Smooth muscle cell (in vitro differentiated cells): ENCODE results near the gene LLGL2. TPM values are rescaled to one million over a fixed set of nuclear protein-coding genes. Genes with fewer than 3 reads are reported as not detected.

ENCODE experiments used
- DNase-seq: peaks from one replicate; lab custom pipeline; 2025; ENCODE audit not compliant: unreplicated experiment; lab: John Stamatoyannopoulos, UW
- H2AFZ ChIP-seq: fragments of 200-600 bp; sonication (generic); 2 replicates; pipeline ENCODE4 v1.6.0; 2016; ENCODE audit warnings: antibody characterized with exemption, low read depth, mild to moderate bottlenecking
- H3F3A ChIP-seq: fragments of 200-600 bp; sonication (generic); 2 replicates; pipeline ENCODE4 v1.6.0; 2017; ENCODE audit warnings: antibody characterized with exemption, low read depth
- H3K27ac ChIP-seq: fragments of 200-600 bp; sonication (generic); 2 replicates; pipeline ENCODE4 v1.5.1; 2016; ENCODE audit warnings: low read depth, mild to moderate bottlenecking
- H3K27me3 ChIP-seq: fragments of 200-600 bp; sonication (generic); 2 replicates; pipeline ENCODE4 v1.6.1; 2016; ENCODE audit warnings: low read depth, mild to moderate bottlenecking
- H3K36me3 ChIP-seq: fragments of 200-600 bp; sonication (generic); 2 replicates; pipeline ENCODE4 v1.5.1; 2016; ENCODE audit warnings: low read depth
- H3K4me1 ChIP-seq: fragments of 200-600 bp; sonication (generic); 2 replicates; pipeline ENCODE4 v1.5.1; 2016; ENCODE audit warnings: low read depth
- H3K4me2 ChIP-seq: fragments of 200-600 bp; sonication (generic); 2 replicates; pipeline ENCODE4 v1.6.0; 2016; ENCODE audit warnings: mild to moderate bottlenecking
- H3K4me3 ChIP-seq: fragments of 200-600 bp; sonication (generic); 2 replicates; pipeline ENCODE4 v1.5.1; 2016; ENCODE audit warnings: mild to moderate bottlenecking
- H3K79me2 ChIP-seq: fragments of 200-600 bp; sonication (generic); 2 replicates; pipeline ENCODE4 v1.6.0; 2016; ENCODE audit warnings: low read depth, mild to moderate bottlenecking
- H3K9ac ChIP-seq: fragments of 200-600 bp; sonication (generic); 2 replicates; pipeline ENCODE4 v1.6.0; 2016; ENCODE audit warnings: low read depth
- H3K9me3 ChIP-seq: fragments of 200-600 bp; sonication (generic); replicated peaks from 2 replicates; pipeline ENCODE4 v1.5.1; 2016; ENCODE audit warnings: low read depth
- H4K20me1 ChIP-seq: fragments of 200-600 bp; sonication (generic); 2 replicates; pipeline ENCODE4 v1.6.0; 2016; ENCODE audit warnings: low read depth
- CTCF ChIP-seq: fragments of 200-600 bp; sonication (generic); IDR thresholded peaks from 2 replicates; pipeline ENCODE4 v1.5.1; 2017; ENCODE audit warnings: borderline replicate concordance, mild to moderate bottlenecking, antibody characterized with exemption; ENCODE audit not compliant: insufficient read depth, poor library complexity, severe bottlenecking
- WGBS: methylation state at CpG from one replicate; pipeline ENCODE4 v1.1.7; 2016; ENCODE audit warnings: low lambda C conversion rate; 5-methylcytosine and 5-hydroxymethylcytosine counted together
- polyA plus RNA-seq: library from polyadenylated mRNA; unstranded; fragments of >200 nt; fragmentation: Nextera tagmentation; extraction: Ambion mirVana; gene quantifications from 2 replicates; pipeline ENCODE4 v1.2.1, GENCODE V29; 2016
- total RNA-seq: library from RNA; depleted of rRNA; stranded (reverse); fragments of >200 nt; gene quantifications from 2 replicates; pipeline ENCODE4 v1.2.3, GENCODE V29; 2014

Gene LLGL2
- total and polyA plus RNA-seq, 2 experiments from 2014 or later, result 9.9 to 12.7 TPM

- H3K4me2 ChIP-seq, result no peak overlapping the region
- H3K27ac ChIP-seq, result no peak overlapping the region
- no peaks in the 10 kb centered on the region for H3K79me2 ChIP-seq
- H4K20me1 ChIP-seq, result peaks cover 92% of the 10 kb centered on the region
- H3K27me3 ChIP-seq, result no peaks in the 10 kb centered on the region
- TF ChIP-seq CTCF, result no peak
- H3K4me1 ChIP-seq, result peaks cover 11% of the 10 kb centered on the region
- no peaks in the 10 kb centered on the region for H3K36me3 ChIP-seq
- no peaks in the 10 kb centered on the region for H3K9me3 ChIP-seq
- DNase-seq, result no peak
- no peak overlapping the region for H3K9ac ChIP-seq
- no peak overlapping the region for H2AFZ ChIP-seq
- 98% methylated on average over 14 of the region's 14 CpGs for WGBS
- H3K4me3 ChIP-seq, result no peak overlapping the region
- peaks cover 6% of the 10 kb centered on the region for H3F3A ChIP-seq
Observed at GRCh38 chr17:75486151-75486550, 39.3 kb upstream of the LLGL2 start.

GRCh38 chr17:75486951-75487350 is 38.5 kb upstream of the LLGL2 start:
- Histone ChIP-seq H3K4me2 (no peak overlapping the region), H2AFZ (no peak overlapping the region), H3K27me3 (no peaks in the 10 kb centered on the region), H3K4me1 (peaks cover 3% of the 10 kb centered on the region), H3K27ac (no peak overlapping the region), H3K9me3 (no peaks in the 10 kb centered on the region), H4K20me1 (peaks cover 84% of the 10 kb centered on the region), H3F3A (peaks cover 3% of the 10 kb centered on the region), H3K79me2 (no peaks in the 10 kb centered on the region), H3K36me3 (no peaks in the 10 kb centered on the region), H3K9ac (no peak overlapping the region), H3K4me3 (no peak overlapping the region)
- no peak for TF ChIP-seq CTCF
- DNase-seq, result no peak
- 92% methylated on average over 5 of the region's 5 CpGs for WGBS

GRCh38 chr17:75487351-75488070 is 38.0 kb upstream of the LLGL2 start:
- 91% methylated on average over 12 of the region's 12 CpGs for WGBS
- no peak for TF ChIP-seq CTCF
- no peak overlapping the region for H3K4me2 ChIP-seq

More at GRCh38 chr17:75487351-75488070, 38.0 kb upstream of the LLGL2 start:
- no peak overlapping the region for H2AFZ ChIP-seq
- no peaks in the 10 kb centered on the region for H3F3A ChIP-seq
- peaks cover 79% of the 10 kb centered on the region for H4K20me1 ChIP-seq
- no peak overlapping the region for H3K4me3 ChIP-seq
- no peak overlapping the region for H3K27ac ChIP-seq
- H3K36me3 ChIP-seq, result no peaks in the 10 kb centered on the region
- no peaks in the 10 kb centered on the region for H3K79me2 ChIP-seq
- no peak overlapping the region for H3K9ac ChIP-seq
- H3K27me3 ChIP-seq, result no peaks in the 10 kb centered on the region
- no peaks in the 10 kb centered on the region for H3K4me1 ChIP-seq
- DNase-seq, result no peak
- H3K9me3 ChIP-seq, result no peaks in the 10 kb centered on the region
